Measurements from ENCODE around the gene DCAF5.
A peak's percentile ranks its signal among the peaks of the same experiment; 100 is the strongest.

Gene DCAF5

DNA sequence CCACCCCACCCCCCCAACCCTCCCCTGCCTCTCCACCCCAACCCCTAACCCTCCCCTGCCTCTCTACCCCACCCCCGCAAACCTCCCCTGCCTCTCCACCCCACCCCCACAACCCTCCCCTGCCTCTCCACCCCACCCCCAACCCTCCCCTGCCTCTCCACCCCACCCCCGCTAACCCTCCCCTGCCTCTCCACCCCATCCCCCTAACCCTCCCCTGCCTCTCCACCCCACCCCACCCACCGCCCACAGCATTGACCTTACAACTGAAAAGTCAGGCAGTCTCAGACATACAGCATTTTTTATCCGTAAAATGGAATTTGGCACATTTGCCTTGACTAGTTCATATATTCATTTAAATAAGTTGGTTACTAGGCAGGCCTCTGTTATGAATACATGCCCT is 135.2 kb downstream of the DCAF5 start:
- no peak for DNase-seq (ENCODE audit: low spot score)
- H3K4me2 ChIP-seq (ENCODE audit: insufficient read depth, low read length, poor library complexity, severe bottlenecking): no peak overlapping the region
- H3K23ac ChIP-seq (ENCODE audit: low read depth, low read length, poor library complexity): no peak overlapping the region
- H2BK15ac ChIP-seq (ENCODE audit: low read length): no peak overlapping the region
- H3K4me3 ChIP-seq (ENCODE audit: low read length in 2 of 2): no peak overlapping the region
- WGBS, 2 donors (ENCODE audit: extremely low coverage in 2 of 2, insufficient read length in 2 of 2, insufficient replicate concordance in 1 of 2): no CpG with 5 or more reads among the region's 4 CpGs
- peaks cover 2 to 6% of the 10 kb centered on the region in 2 donors for H3K4me1 ChIP-seq (ENCODE audit: control insufficient read depth in 2 of 2, insufficient read depth in 1 of 2, low read depth in 1 of 2, low read length in 2 of 2)
- H3K4ac ChIP-seq (ENCODE audit: low read length): no peak overlapping the region
- no peak overlapping the region for H3K14ac ChIP-seq (ENCODE audit: low read length)
- H4K8ac ChIP-seq (ENCODE audit: low read depth, low read length): no peak overlapping the region
- no peaks in the 10 kb centered on the region for H3K36me3 ChIP-seq (replicated peaks in 1 of 2; ENCODE audit: control insufficient read depth in 2 of 2, insufficient read depth in 2 of 2, low read length in 2 of 2)
- no peaks in the 10 kb centered on the region for H3K79me1 ChIP-seq (ENCODE audit: low read depth, low read length)
- H2BK12ac ChIP-seq (ENCODE audit: low read length): no peak overlapping the region
- H3K27ac ChIP-seq (replicated peaks; ENCODE audit: low read length): no peak overlapping the region
- no peaks in the 10 kb centered on the region for H3K9me3 ChIP-seq (replicated peaks in 1 of 2; ENCODE audit: control insufficient read depth in 2 of 2, insufficient read depth in 1 of 2, low read depth in 1 of 2, low read length in 2 of 2)
- no peaks in the 10 kb centered on the region for H3K27me3 ChIP-seq (ENCODE audit: control insufficient read depth in 3 of 3, insufficient read depth in 3 of 3, low read depth in 1 of 3, low read length in 3 of 3)
- H2BK120ac ChIP-seq (ENCODE audit: low read depth, low read length): no peak overlapping the region
- H2BK5ac ChIP-seq (ENCODE audit: low read length): no peak overlapping the region
- no peak overlapping the region for H3K18ac ChIP-seq (ENCODE audit: low read length)
- H3K9ac ChIP-seq (ENCODE audit: low read depth, low read length, poor library complexity): no peak overlapping the region
- no peak overlapping the region for H2AFZ ChIP-seq (ENCODE audit: low read length)
- no peak overlapping the region for H4K91ac ChIP-seq (ENCODE audit: low read depth, low read length, poor library complexity)
- H2AK5ac ChIP-seq (ENCODE audit: low read depth, low read length): no peak overlapping the region

DNA sequence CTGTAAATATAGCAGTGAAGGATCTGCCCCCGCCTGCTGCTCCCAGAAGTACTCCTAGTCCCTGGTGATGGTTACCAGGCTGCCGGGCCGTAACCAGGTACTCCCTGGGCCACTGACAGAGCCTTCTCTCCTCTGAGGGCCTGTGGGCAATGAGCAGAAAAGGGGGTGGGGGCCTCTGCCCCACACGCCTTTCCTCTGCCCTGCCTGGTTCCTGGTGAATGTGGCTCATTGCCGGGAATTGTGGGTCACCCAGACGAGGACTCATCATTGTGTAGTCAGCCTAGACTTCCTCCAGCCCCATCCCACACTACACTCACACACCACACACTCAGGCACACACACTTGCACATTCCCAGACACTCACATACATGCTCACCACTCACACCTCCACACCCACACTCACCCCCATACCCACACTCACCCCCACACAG is 138.1 kb downstream of the DCAF5 start:
- no peaks in the 10 kb centered on the region for H3K36me3 ChIP-seq (replicated peaks in 1 of 2; ENCODE audit: control insufficient read depth in 2 of 2, insufficient read depth in 2 of 2, low read length in 2 of 2)
- H2BK15ac ChIP-seq (ENCODE audit: low read length): peak overlapping the region; percentile 3
- H3K9ac ChIP-seq (ENCODE audit: low read depth, low read length, poor library complexity): no peak overlapping the region
- peaks cover 2 to 6% of the 10 kb centered on the region in 2 donors for H3K4me1 ChIP-seq (ENCODE audit: control insufficient read depth in 2 of 2, insufficient read depth in 1 of 2, low read depth in 1 of 2, low read length in 2 of 2)
- no peak overlapping the region for H2BK5ac ChIP-seq (ENCODE audit: low read length)
- H3K27me3 ChIP-seq (ENCODE audit: control insufficient read depth in 3 of 3, insufficient read depth in 3 of 3, low read depth in 1 of 3, low read length in 3 of 3): no peaks in the 10 kb centered on the region
- peak overlapping the region in 1 of 2 donors; percentile 60 for H3K4me3 ChIP-seq (ENCODE audit: low read length in 2 of 2)
- no peak overlapping the region for H4K91ac ChIP-seq (ENCODE audit: low read depth, low read length, poor library complexity)
- no peak overlapping the region for H3K4me2 ChIP-seq (ENCODE audit: insufficient read depth, low read length, poor library complexity, severe bottlenecking)
- H3K18ac ChIP-seq (ENCODE audit: low read length): peak overlapping the region; percentile 5
- no peak overlapping the region for H2BK120ac ChIP-seq (ENCODE audit: low read depth, low read length)
- H3K23ac ChIP-seq (ENCODE audit: low read depth, low read length, poor library complexity): no peak overlapping the region
- peak overlapping the region; percentile 47 for H3K14ac ChIP-seq (ENCODE audit: low read length)
- no CpG with 5 or more reads among the region's 6 CpGs for WGBS, 2 donors (ENCODE audit: extremely low coverage in 2 of 2, insufficient read length in 2 of 2, insufficient replicate concordance in 1 of 2)
- no peaks in the 10 kb centered on the region for H3K9me3 ChIP-seq (replicated peaks in 1 of 2; ENCODE audit: control insufficient read depth in 2 of 2, insufficient read depth in 1 of 2, low read depth in 1 of 2, low read length in 2 of 2)
- peak overlapping the region; percentile 33 for H4K8ac ChIP-seq (ENCODE audit: low read depth, low read length)
- H2BK12ac ChIP-seq (ENCODE audit: low read length): no peak overlapping the region
- no peak overlapping the region for H3K4ac ChIP-seq (ENCODE audit: low read length)
- no peak overlapping the region for H2AFZ ChIP-seq (ENCODE audit: low read length)
- no peak overlapping the region for H3K27ac ChIP-seq (replicated peaks; ENCODE audit: low read length)
- H3K79me1 ChIP-seq (ENCODE audit: low read depth, low read length): no peaks in the 10 kb centered on the region
- H2AK5ac ChIP-seq (ENCODE audit: low read depth, low read length): no peak overlapping the region
- DNase-seq (ENCODE audit: low spot score): no peak

- H3K4me2 ChIP-seq (ENCODE audit: insufficient read depth, low read length, poor library complexity, severe bottlenecking): no peak overlapping the region
- no peaks in the 10 kb centered on the region for H3K36me3 ChIP-seq (replicated peaks in 1 of 2; ENCODE audit: control insufficient read depth in 2 of 2, insufficient read depth in 2 of 2, low read length in 2 of 2)
- H3K23ac ChIP-seq (ENCODE audit: low read depth, low read length, poor library complexity): no peak overlapping the region
- no peak overlapping the region for H3K4ac ChIP-seq (ENCODE audit: low read length)
- no CpG with 5 or more reads among the region's 12 CpGs for WGBS, 2 donors (ENCODE audit: extremely low coverage in 2 of 2, insufficient read length in 2 of 2, insufficient replicate concordance in 1 of 2)
- H4K91ac ChIP-seq (ENCODE audit: low read depth, low read length, poor library complexity): no peak overlapping the region
- no peak overlapping the region for H2BK120ac ChIP-seq (ENCODE audit: low read depth, low read length)
- no peak for DNase-seq (ENCODE audit: low spot score)
- no peak overlapping the region for H4K8ac ChIP-seq (ENCODE audit: low read depth, low read length)
- no peak overlapping the region for H2BK15ac ChIP-seq (ENCODE audit: low read length)
- H3K18ac ChIP-seq (ENCODE audit: low read length): peak overlapping the region; percentile 18
- H3K27ac ChIP-seq (replicated peaks; ENCODE audit: low read length): no peak overlapping the region
- H3K27me3 ChIP-seq (ENCODE audit: control insufficient read depth in 3 of 3, insufficient read depth in 3 of 3, low read depth in 1 of 3, low read length in 3 of 3): no peaks in the 10 kb centered on the region
- H3K4me3 ChIP-seq (ENCODE audit: low read length in 2 of 2): peak overlapping the region in 1 of 2 donors; percentile 17
- H2BK5ac ChIP-seq (ENCODE audit: low read length): no peak overlapping the region
- H2BK12ac ChIP-seq (ENCODE audit: low read length): no peak overlapping the region
- H3K4me1 ChIP-seq (ENCODE audit: control insufficient read depth in 2 of 2, insufficient read depth in 1 of 2, low read depth in 1 of 2, low read length in 2 of 2): peaks cover 2 to 6% of the 10 kb centered on the region in 2 donors
- H2AFZ ChIP-seq (ENCODE audit: low read length): peak overlapping the region; percentile 56
- no peak overlapping the region for H3K14ac ChIP-seq (ENCODE audit: low read length)
- no peaks in the 10 kb centered on the region for H3K79me1 ChIP-seq (ENCODE audit: low read depth, low read length)
- H3K9ac ChIP-seq (ENCODE audit: low read depth, low read length, poor library complexity): peak overlapping the region; percentile 32
- no peak overlapping the region for H2AK5ac ChIP-seq (ENCODE audit: low read depth, low read length)
- H3K9me3 ChIP-seq (replicated peaks in 1 of 2; ENCODE audit: control insufficient read depth in 2 of 2, insufficient read depth in 1 of 2, low read depth in 1 of 2, low read length in 2 of 2): no peaks in the 10 kb centered on the region
Measured at GRCh38 chr14:69013943-69014782, 138.8 kb downstream of the DCAF5 start.

GRCh38 chr14:69012256-69012953 is 140.5 kb downstream of the DCAF5 start:
- Histone ChIP-seq H2AK5ac (ENCODE audit: low read depth, low read length) (no peak overlapping the region), H4K91ac (ENCODE audit: low read depth, low read length, poor library complexity) (no peak overlapping the region), H3K27ac (replicated peaks; ENCODE audit: low read length) (no peak overlapping the region), H3K4me1 (ENCODE audit: control insufficient read depth in 2 of 2, insufficient read depth in 1 of 2, low read depth in 1 of 2, low read length in 2 of 2) (peaks cover 2 to 3% of the 10 kb centered on the region in 2 donors), H3K79me1 (ENCODE audit: low read depth, low read length) (no peaks in the 10 kb centered on the region), H2BK5ac (ENCODE audit: low read length) (no peak overlapping the region), H3K9me3 (replicated peaks in 1 of 2; ENCODE audit: control insufficient read depth in 2 of 2, insufficient read depth in 1 of 2, low read depth in 1 of 2, low read length in 2 of 2) (no peaks in the 10 kb centered on the region), H3K23ac (ENCODE audit: low read depth, low read length, poor library complexity) (no peak overlapping the region), H2BK12ac (ENCODE audit: low read length) (no peak overlapping the region), H3K27me3 (ENCODE audit: control insufficient read depth in 3 of 3, insufficient read depth in 3 of 3, low read depth in 1 of 3, low read length in 3 of 3) (no peaks in the 10 kb centered on the region), H2BK120ac (ENCODE audit: low read depth, low read length) (no peak overlapping the region), H3K4me3 (ENCODE audit: low read length in 2 of 2) (no peak overlapping the region), H3K4ac (ENCODE audit: low read length) (no peak overlapping the region), H3K9ac (ENCODE audit: low read depth, low read length, poor library complexity) (no peak overlapping the region), H2AFZ (ENCODE audit: low read length) (no peak overlapping the region), H3K4me2 (ENCODE audit: insufficient read depth, low read length, poor library complexity, severe bottlenecking) (no peak overlapping the region), H3K18ac (ENCODE audit: low read length) (no peak overlapping the region), H3K36me3 (replicated peaks in 1 of 2; ENCODE audit: control insufficient read depth in 2 of 2, insufficient read depth in 2 of 2, low read length in 2 of 2) (no peaks in the 10 kb centered on the region), H4K8ac (ENCODE audit: low read depth, low read length) (no peak overlapping the region), H3K14ac (ENCODE audit: low read length) (no peak overlapping the region), H2BK15ac (ENCODE audit: low read length) (no peak overlapping the region)
- no CpG with 5 or more reads among the region's 5 CpGs for WGBS, 2 donors (ENCODE audit: extremely low coverage in 2 of 2, insufficient read length in 2 of 2, insufficient replicate concordance in 1 of 2)
- no peak for DNase-seq (ENCODE audit: low spot score)

All from neuronal stem cell (in vitro differentiated cells).